RCC 7860 (cell line): ENCODE results near the gene C17orf113.

Experiments used
- DNase-seq: peaks from one replicate; pipeline ENCODE4 v3.0.0-alpha.2; 2015; ENCODE audit warnings: low spot score
- FAIRE-seq: peaks from 2 replicates; lab custom pipeline; 2012; peaks lifted over from hg19 to GRCh38; lab: Jason Lieb, UNC

C17orf113 gene

DNA sequence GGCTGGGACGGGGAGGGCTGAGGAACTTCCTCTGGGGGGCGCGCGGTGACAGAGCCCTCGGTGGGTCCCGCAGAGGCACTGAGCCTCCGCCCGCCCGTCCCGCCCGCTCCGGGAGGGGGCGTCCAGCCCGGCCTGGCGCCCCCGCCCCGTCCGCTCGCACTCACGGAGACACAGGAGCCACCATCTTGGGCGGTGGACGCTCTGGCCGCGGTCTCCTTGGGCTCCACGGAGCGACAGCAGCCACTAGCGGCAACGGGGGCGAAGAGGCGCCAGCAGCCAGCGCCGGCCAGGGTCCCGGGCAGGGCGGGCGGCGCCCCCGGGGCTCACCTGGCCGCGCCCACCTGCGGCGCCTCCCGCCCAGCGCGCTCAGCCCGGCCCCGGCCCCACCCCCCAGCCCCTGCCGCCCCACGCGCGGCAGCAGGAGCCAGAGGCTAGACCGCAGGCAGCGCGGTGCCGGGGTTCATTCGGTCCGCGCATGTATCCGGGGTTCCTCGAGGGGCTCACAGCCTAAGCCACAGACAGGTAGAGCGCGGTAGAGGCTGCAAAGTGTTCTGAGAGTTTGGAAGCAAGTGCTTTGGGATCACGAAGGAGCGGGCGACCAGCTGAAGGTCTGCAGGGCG, at the start of gene C17orf113:
Gene C17orf113 (minus strand): TSS at position 209 of the 620 bp plus-strand sequence. CDS start 7,225 bp downstream, outside the sequence.
- FAIRE-seq (no peak), DNase-seq (no peak)

- no peak for FAIRE-seq
- no peak for DNase-seq
Measured at GRCh38 chr17:42098730-42099399, 48.5 kb upstream of the C17orf113 start.

GRCh38 chr17:42097691-42098631, 47.6 kb upstream of the C17orf113 start, which contains the start of gene ZNF385C:
ZNF385C (minus strand) TSS chr17:42098473; CDS start chr17:42063056, 35,417 bp downstream.
- FAIRE-seq (no peak), DNase-seq (no peak)

DNA sequence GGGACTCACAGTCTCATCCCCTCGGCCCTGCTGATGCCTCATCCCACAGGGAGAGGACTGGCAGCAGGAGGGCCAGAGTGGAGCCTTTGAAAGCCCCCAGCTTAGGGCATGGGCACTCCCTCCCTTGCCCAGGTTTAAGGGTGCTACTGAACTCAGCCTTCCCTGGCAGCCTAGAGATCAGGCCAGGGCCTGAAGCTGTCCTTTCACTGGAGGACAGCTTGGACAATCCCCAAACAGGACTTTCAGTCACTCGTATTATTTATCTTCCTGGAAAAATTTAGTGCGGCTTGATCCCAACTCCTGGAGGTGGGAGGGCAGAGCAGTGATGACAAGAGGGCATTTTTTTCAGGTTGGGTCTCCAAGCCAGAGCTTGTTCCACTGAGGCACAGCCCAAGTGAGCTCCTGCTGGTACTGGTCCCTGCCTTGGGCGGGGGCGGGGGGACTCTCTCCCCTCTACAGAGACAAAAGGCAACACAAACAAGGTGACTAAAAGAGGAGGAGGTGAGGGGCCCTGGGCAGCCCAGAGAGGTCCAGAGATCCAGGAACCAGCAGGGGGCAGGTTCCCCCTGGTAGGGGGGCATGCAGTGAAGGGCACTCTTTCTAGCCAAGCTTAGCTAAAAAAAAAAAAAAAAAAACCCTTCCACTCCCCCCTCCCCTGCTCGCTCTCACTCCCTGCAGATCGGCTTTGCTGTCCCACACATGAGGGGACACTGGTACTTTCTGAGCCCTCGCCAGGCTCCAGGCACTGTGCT, 46.1 kb upstream of the C17orf113 start:
- FAIRE-seq (no peak), DNase-seq (no peak)

- DNase-seq (no peak), FAIRE-seq (no peak)
Measured at GRCh38 chr17:42094375-42095069, 44.1 kb upstream of the C17orf113 start.

DNA sequence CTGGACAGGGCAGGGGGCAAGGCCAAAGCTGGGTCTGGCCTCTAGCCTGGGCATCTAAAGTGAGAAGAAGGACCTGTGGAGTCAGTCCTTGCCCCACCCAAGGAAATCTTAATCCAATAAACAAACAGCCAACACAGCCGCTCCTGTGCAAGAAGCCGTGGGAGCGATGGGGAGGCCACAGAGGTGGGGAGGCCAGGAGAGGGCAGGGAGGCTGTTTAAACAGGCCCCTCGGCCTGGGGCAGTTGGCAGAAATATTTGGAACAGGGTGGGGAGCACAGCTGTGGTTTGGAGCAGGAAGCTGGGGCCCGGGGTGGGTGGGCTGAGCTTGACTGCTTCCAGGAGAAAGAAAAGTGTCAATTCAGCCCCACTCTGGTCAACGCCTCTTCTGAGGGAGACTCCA, 42.5 kb upstream of the C17orf113 start:
- no peak for DNase-seq
- no peak for FAIRE-seq

DNA sequence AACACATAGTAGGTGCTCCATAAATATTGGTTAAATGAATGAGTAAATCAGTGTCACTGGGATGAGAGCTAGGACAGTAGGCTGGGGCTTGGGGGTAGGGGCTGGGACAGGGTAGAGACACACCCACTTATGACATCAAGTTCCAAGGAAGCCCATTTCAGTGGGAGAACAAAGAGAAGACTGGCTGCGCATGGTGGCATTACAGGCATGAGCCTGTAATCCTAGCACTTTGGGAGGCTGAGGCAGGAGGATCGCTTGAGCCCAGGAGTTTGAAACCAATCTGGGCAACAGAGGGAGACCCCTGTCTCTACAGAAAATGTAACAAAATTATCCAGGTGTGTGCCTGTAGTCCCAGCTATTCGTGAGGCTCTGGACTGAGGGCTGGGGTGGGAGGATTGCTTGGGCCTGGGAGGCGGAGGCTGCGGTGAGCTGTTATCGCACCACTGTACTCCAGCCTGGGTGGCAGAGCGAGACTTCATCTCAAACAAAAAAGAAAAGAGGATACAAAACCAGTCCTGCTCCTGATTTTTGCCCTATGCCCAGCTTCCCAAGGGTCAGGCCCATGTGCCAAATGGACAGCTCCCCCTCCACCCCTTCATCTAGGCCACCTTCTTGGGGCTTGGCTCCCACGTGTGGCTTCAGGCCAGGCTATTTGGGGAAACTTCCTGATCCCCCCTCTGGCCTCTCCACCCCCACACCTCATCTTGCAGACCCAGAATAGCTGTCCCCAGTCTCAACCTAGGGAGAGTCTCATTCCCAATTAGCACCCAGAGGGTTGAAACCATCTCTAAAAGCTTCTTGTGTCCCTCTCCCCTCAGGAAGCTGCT, 40.8 kb upstream of the C17orf113 start:
- FAIRE-seq (no peak), DNase-seq (no peak)

- DNase-seq, result no peak
- no peak for FAIRE-seq
Measured at GRCh38 chr17:42088736-42089135, 38.3 kb upstream of the C17orf113 start.

DNA sequence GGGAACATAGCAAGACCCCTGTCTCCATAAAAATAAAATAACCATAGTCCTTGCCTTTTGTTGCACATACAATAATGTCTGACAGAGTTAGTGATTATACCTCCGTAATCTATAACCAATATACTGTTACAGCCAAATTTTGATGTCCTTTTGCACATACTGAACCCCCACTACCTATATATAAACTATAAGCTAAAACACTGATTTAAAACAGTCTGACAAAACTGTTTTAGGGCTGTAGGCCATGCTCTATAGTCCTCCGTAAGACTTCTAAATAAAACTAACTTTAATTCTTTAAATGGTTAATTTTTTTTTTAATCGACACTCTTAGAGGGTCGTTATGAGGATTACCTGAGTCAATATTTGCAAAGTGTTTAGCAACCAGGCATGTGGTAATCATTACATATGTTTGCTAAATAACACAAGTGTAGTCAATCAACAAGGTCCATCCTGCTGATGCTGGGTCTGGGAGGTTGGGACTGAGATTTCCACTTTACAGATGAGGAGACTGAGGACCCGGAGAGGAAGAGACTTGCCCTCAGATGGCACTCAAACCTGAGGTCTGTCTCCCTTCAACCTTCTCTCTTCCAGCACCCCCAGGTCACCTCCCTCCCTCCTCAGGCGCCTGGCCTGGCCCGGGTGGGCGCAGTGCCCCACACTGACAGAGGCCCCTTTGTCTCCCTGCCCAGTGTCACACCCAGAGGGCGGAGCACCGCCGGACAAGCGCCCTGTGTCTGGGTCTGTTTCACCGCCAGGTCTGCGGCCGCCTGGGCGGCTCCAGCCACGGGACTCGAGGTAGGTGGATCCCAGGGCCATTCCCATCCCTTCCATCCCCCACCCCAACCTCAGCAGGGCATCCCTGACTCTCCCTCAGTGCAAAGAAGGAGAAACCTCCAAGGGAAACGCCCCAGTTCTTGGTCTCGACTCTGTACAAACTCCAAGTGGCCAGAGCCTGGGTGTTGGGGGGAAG, 37.6 kb upstream of the C17orf113 start:
- no peak for FAIRE-seq
- no peak for DNase-seq

DNA sequence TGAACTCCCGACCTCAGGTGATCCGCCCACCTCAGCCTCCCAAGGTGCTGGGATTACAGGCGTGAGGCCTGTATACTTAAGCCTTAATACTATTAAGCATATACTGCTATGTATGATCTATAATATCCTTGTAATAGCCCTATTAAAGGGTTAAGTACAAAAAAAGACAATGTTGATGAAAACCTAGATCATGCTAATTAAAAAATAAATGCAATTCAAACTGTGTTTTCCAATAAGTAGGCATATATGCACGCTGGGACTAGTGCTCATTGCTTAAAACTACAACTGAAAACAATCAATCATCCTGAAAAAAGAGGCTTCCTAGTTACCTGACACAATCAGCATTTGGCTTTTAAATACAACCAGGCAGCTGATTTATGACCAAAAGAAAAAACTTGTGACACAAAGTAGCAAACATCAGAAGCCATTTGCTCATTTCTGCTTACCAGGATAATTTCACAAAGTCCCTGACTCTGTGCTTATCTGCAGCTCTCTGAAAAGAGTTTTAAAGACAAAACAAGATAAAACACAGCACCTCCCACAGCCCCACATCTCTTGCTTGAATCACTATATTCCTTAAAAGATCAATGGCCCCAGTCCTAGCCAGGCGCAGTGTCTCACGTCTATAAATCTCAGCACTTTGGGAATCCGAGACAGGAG, 36.8 kb upstream of the C17orf113 start:
- FAIRE-seq (no peak), DNase-seq (no peak)

DNA sequence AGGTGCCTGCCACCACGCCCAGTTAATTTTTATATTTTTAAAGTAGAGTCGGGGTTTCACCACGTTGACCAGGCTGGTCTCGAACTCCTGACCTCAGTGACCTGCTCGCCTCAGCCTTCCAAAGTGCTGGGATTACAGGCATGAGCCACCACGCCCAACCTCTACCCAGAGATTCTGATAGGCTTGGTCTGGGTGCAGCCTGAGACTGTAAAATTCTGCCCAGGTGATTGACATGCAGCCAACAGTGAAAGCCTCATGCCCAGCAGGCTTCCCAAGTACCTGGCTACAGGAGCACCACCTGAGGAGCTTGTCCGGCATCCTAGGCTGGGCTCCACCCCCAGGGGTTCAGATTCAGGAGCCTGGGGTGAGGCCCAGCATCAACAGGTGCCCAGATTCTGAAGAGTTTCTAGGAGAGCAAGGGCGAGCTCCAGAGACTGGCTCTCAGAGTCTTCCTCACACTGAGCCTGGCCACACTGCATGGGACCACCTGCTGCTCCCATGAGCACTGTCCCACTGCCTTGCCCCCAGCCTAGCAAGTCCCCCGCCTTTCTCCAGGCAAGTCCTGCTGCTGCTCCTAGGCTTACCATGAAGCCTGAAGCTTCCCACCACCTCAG, 31.2 kb upstream of the C17orf113 start:
- DNase-seq (no peak), FAIRE-seq (no peak)

DNA sequence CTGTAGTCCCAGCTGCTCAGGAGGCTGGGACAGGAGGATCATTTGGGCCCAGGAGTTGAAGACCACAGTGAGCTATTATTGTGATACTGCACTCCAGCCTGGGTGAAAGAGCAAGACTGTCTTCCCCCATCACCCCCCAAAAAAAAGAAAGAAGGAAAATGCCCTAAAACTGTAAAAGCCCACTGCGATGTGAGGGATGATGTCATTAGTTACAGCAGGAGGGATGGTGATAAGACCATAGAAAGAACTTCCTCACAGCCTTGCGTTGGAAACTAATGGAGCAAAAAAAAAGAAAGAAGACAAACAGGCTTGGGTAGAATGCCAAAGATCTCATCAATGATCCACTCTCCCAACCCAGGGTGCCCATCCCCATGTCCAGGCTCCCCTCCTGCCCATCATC, 29.1 kb upstream of the C17orf113 start:
- DNase-seq (no peak), FAIRE-seq (no peak)

GRCh38 chr17:42078396-42079043, 28.1 kb upstream of the C17orf113 start:
- FAIRE-seq (no peak), DNase-seq (no peak)

GRCh38 chr17:42077755-42078154, 27.4 kb upstream of the C17orf113 start:
- FAIRE-seq (no peak), DNase-seq (no peak)

DNA sequence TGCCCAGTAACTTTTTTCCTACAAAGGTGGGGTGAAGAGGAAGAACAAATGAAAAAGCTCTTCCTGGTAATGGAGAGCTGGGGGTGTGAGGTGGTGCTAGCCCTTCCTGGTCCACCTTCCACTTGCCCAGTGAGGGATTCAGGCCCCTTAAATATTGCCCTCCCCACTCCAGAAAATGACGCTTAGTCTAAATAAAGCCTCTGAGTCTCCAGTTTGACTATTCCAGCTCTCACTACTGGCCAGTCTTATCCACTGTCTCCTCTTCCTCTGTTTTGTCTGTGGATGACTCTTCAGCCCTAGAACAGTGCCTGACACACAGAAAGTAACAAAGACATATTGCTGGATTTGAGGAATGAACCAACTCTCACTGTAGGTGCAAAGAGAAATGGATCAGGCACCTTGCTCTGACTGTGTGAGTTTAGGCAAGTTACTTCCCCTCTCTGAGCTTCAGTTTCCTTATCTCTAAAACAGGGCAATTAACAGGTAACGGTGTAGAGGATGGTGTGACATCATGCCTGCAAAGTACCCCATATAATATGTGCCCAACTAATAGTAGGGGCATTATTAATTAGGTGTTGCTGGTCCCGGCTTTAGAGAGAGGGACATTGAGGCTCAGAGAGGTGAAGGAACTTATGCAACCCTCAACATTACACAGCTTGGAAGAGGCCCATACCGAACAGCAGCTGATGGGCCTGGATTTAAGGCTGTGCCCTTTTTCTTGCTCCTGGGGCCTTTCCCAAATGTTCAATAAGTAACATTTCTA, 26.6 kb upstream of the C17orf113 start:
- DNase-seq, result no peak
- FAIRE-seq, result no peak

- DNase-seq (no peak), FAIRE-seq (no peak)
Measured at GRCh38 chr17:42075789-42076188, 25.4 kb upstream of the C17orf113 start.
